ENCODE measurements around the gene CCDC27.

Gene CCDC27

DNA sequence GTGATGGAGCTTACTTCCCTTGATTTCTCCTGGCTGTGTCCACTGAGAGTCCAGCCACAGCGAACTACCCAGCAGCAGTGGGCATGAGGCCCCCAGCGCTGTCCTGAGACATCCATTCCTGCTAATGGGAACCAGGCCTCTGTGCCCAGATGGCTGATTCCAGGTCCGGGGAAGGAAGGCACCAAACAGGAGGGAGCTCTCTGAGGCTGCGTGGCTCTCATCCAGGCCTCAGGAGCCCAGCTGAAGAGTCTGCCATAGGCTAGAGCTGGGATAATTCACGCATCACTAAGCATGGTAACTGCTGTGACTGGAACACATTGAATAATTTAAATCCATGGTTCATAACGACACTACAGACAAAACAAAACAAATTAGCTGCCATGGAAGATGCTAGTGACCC lies 68.8 kb downstream of the CCDC27 start:
- Histone ChIP-seq H3K4me3 (ENCODE audit: low read length) (no peak overlapping the region), H3K27ac (ENCODE audit: low read depth, low read length) (no peak overlapping the region), H3F3A (ENCODE audit: control insufficient read depth, insufficient read depth) (no peaks in the 10 kb centered on the region), H3K9me3 (ENCODE audit: control insufficient read depth, insufficient read depth, low read length) (no peaks in the 10 kb centered on the region), H3K36me3 (ENCODE audit: control insufficient read depth, low read length) (peaks cover 41% of the 10 kb centered on the region), H4K20me1 (ENCODE audit: control insufficient read depth, insufficient read depth, low read depth, low read length) (no peaks in the 10 kb centered on the region), H3K4me1 (ENCODE audit: control insufficient read depth, low read length) (no peaks in the 10 kb centered on the region), H3K79me2 (ENCODE audit: control insufficient read depth, low read length) (no peaks in the 10 kb centered on the region), H3K4me2 (ENCODE audit: low read length) (no peak overlapping the region), H3K9me2 (replicated peaks; ENCODE audit: control insufficient read depth, low read length) (no peaks in the 10 kb centered on the region), H3K27me3 (ENCODE audit: control insufficient read depth, low read length) (no peaks in the 10 kb centered on the region)
- no peak for TF ChIP-seq EZH2phosphoT487 (IDR thresholded peaks at IDR 0.05; ENCODE audit: borderline replicate concordance, low read length)
- TF ChIP-seq, protein P1, sequence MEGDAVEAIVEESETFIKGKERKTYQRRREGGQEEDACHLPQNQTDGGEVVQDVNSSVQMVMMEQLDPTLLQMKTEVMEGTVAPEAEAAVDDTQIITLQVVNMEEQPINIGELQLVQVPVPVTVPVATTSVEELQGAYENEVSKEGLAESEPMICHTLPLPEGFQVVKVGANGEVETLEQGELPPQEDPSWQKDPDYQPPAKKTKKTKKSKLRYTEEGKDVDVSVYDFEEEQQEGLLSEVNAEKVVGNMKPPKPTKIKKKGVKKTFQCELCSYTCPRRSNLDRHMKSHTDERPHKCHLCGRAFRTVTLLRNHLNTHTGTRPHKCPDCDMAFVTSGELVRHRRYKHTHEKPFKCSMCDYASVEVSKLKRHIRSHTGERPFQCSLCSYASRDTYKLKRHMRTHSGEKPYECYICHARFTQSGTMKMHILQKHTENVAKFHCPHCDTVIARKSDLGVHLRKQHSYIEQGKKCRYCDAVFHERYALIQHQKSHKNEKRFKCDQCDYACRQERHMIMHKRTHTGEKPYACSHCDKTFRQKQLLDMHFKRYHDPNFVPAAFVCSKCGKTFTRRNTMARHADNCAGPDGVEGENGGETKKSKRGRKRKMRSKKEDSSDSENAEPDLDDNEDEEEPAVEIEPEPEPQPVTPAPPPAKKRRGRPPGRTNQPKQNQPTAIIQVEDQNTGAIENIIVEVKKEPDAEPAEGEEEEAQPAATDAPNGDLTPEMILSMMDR (IDR thresholded peaks at IDR 0.05; ENCODE audit: low read depth, low read length, poor library complexity, severe bottlenecking), result no peak

Data from DOHH2 (cell line).